ENCODE measurements around the gene ASB18. TPM values are rescaled to one million over a fixed set of nuclear protein-coding genes. Genes with fewer than 3 reads are reported as not detected.

ASB18 gene
- total RNA-seq, 1 experiment from 2014 or later = not detected

- no peak for DNase-seq (ENCODE audit: low read depth, low spot score)
- no peak overlapping the region for H2AFZ ChIP-seq (ENCODE audit: low read depth, low read length, poor library complexity, severe bottlenecking)
- BruUV-seq (replicated peaks) = no TSS peak
- ChIA-PET POLR2A (no interaction called here), RAD21 (ENCODE audit: low non-redundant PET in 1 of 2, low total read pairs in 2 of 2, uncharacterized antibody in 2 of 2, unreplicated experiment in 2 of 2) (no interaction called here), CTCF (no interaction called here)
- no peaks in the 10 kb centered on the region for H3K9me3 ChIP-seq (ENCODE audit: control insufficient read depth in 1 of 2, insufficient read depth in 1 of 2, low read depth in 1 of 2, low read length in 2 of 2)
- H3K4me1 ChIP-seq (ENCODE audit: control insufficient read depth in 1 of 2, insufficient read depth in 2 of 2, low read length in 2 of 2) = no peaks in the 10 kb centered on the region
- no peaks in the 10 kb centered on the region for H3K9me2 ChIP-seq (ENCODE audit: insufficient read depth)
- H3K4me2 ChIP-seq (ENCODE audit: low read length) = no peak overlapping the region
- no peaks in the 10 kb centered on the region for H3K36me3 ChIP-seq (ENCODE audit: control insufficient read depth in 1 of 2, insufficient read depth in 2 of 2, low read length in 2 of 2)
- no peak overlapping the region for H3K27ac ChIP-seq (ENCODE audit: low read depth, low read length)
- TF ChIP-seq ZFX (IDR thresholded peaks at IDR 0.05) = no peak
- no peaks in the 10 kb centered on the region for H3K27me3 ChIP-seq (ENCODE audit: insufficient read depth, low read length)
- no peaks in the 10 kb centered on the region for H4K20me1 ChIP-seq (ENCODE audit: insufficient read depth)
- no peak overlapping the region for H3K9ac ChIP-seq (ENCODE audit: low read length)
- H3K4me3 ChIP-seq (replicated peaks in 1 of 2; ENCODE audit: low read depth in 1 of 2, low read length in 2 of 2) = no peak overlapping the region
- intact Hi-C loops (cut with micrococcal nuclease) = no loop called here
- no peak for ATAC-seq
- no peaks in the 10 kb centered on the region for H3K79me2 ChIP-seq (ENCODE audit: insufficient read depth, low read length)
Observed at GRCh38 chr2:236298924-236299475, 34.8 kb upstream of the ASB18 start.

GRCh38 chr2:236295481-236295880, 31.3 kb upstream of the ASB18 start:
- Histone ChIP-seq H3K4me3 (replicated peaks in 1 of 2; ENCODE audit: low read depth in 1 of 2, low read length in 2 of 2) (no peak overlapping the region), H3K4me2 (ENCODE audit: low read length) (no peak overlapping the region), H3K9me3 (ENCODE audit: control insufficient read depth in 1 of 2, insufficient read depth in 1 of 2, low read depth in 1 of 2, low read length in 2 of 2) (no peaks in the 10 kb centered on the region), H3K27me3 (ENCODE audit: insufficient read depth, low read length) (no peaks in the 10 kb centered on the region), H3K9me2 (ENCODE audit: insufficient read depth) (no peaks in the 10 kb centered on the region), H2AFZ (ENCODE audit: low read depth, low read length, poor library complexity, severe bottlenecking) (no peak overlapping the region), H3K9ac (ENCODE audit: low read length) (no peak overlapping the region), H3K4me1 (ENCODE audit: control insufficient read depth in 1 of 2, insufficient read depth in 2 of 2, low read length in 2 of 2) (no peaks in the 10 kb centered on the region), H4K20me1 (ENCODE audit: insufficient read depth) (no peaks in the 10 kb centered on the region), H3K79me2 (ENCODE audit: insufficient read depth, low read length) (no peaks in the 10 kb centered on the region), H3K27ac (ENCODE audit: low read depth, low read length) (no peak overlapping the region), H3K36me3 (ENCODE audit: control insufficient read depth in 1 of 2, insufficient read depth in 2 of 2, low read length in 2 of 2) (no peaks in the 10 kb centered on the region)
- ChIA-PET RAD21 (ENCODE audit: low non-redundant PET in 1 of 2, low total read pairs in 2 of 2, uncharacterized antibody in 2 of 2, unreplicated experiment in 2 of 2) (no interaction called here), CTCF (no interaction called here), POLR2A (no interaction called here)
- DNase-seq (ENCODE audit: low read depth, low spot score) = no peak
- no peak for ATAC-seq
- intact Hi-C loops (cut with micrococcal nuclease) = no loop called here
- BruUV-seq (replicated peaks) = no TSS peak
- TF ChIP-seq REST (IDR thresholded peaks at IDR 0.05; ENCODE audit: low read depth) (no peak), ELF1 (IDR thresholded peaks at IDR 0.05; ENCODE audit: borderline replicate concordance, low read depth) (no peak), SP1 (IDR thresholded peaks at IDR 0.05; ENCODE audit: low read depth) (no peak), CTCF (IDR thresholded peaks at IDR 0.05 in 2 of 3, conservative IDR thresholded peaks at IDR 0.05 in 1 of 3; ENCODE audit: borderline replicate concordance in 1 of 3, insufficient read depth in 1 of 3, low read depth in 2 of 3, low read length in 2 of 3) (no peak), ZNF274 (IDR thresholded peaks at IDR 0.05; ENCODE audit: low read depth, low read length) (no peak), SRF (IDR thresholded peaks at IDR 0.05; ENCODE audit: low read depth) (no peak), ZFX (IDR thresholded peaks at IDR 0.05) (no peak), RAD21 (IDR thresholded peaks at IDR 0.05; ENCODE audit: low read depth) (no peak), FOSL1 (IDR thresholded peaks at IDR 0.05; ENCODE audit: low read depth) (no peak), TCF7L2 (IDR thresholded peaks at IDR 0.05; ENCODE audit: borderline replicate concordance, extremely low read depth, insufficient read depth, insufficient read length) (no peak), ATF3 (IDR thresholded peaks at IDR 0.05) (no peak), EZH2phosphoT487 (IDR thresholded peaks at IDR 0.05; ENCODE audit: borderline replicate concordance) (no peak), EZH2 (IDR thresholded peaks at IDR 0.05) (no peak), JUND (IDR thresholded peaks at IDR 0.05) (no peak), MAX (IDR thresholded peaks at IDR 0.05) (no peak), CBX3 (IDR thresholded peaks at IDR 0.05; ENCODE audit: low read depth) (no peak)
